Body of pancreas (tissue), 4 donors: ENCODE measurements around the gene TOP1.

ENCODE experiments used
- CTCF ChIP-seq, 7 experiments: fragments of 450-650 bp in 4 of 7; fragments of 200-600 bp in 3 of 7; sonication (generic) in 3 of 7; IDR thresholded peaks; one replicate each; pipeline ENCODE4 v1.5.1; 2016 to 2019; ENCODE audit warnings: antibody characterized with exemption in 7 of 7
- POLR2A ChIP-seq, 3 donors: fragments of 450-650 bp; IDR thresholded peaks; one replicate each; pipeline ENCODE4 v1.6.1; 2016; ENCODE audit warnings: antibody characterized with exemption in 3 of 3, mild to moderate bottlenecking in 2 of 3

GRCh38 chr20:41038149-41038877 lies 9.7 kb downstream of the TOP1 start:
- TF ChIP-seq POLR2A (IDR thresholded peaks at IDR 0.05) (no peak), CTCF (IDR thresholded peaks at IDR 0.05) (no peak)
